K562 (cell line): ENCODE measurements around the gene BPNT1. TPM values are rescaled to one million over a fixed set of nuclear protein-coding genes. Genes with fewer than 3 reads are reported as not detected.

ENCODE experiments used
- ESRRA ChIP-seq: fragments of 450-650 bp; IDR thresholded peaks from 2 replicates; pipeline ENCODE4 v1.6.1; 2014; ENCODE audit warnings: low read depth, mild to moderate bottlenecking, moderate library complexity, borderline replicate concordance
- NKRF ChIP-seq: fragments of 450-650 bp; IDR thresholded peaks from 2 replicates; pipeline ENCODE4 v1.6.1; 2016; ENCODE audit warnings: borderline replicate concordance
- PBX2 ChIP-seq, 2 experiments: IDR thresholded peaks in 1 of 2; conservative IDR thresholded peaks in 1 of 2; 2 replicates each; pipeline ENCODE4 v1.6.1; 2016; ENCODE audit warnings: low read depth in 2 of 2, mild to moderate bottlenecking in 1 of 2, missing compliant biosample characterization in 1 of 2, missing genetic modification characterization in 1 of 2, moderate library complexity in 1 of 2
- SAFB2 ChIP-seq: fragments of 200-400 bp; formaldehyde crosslinking; IDR thresholded peaks from 2 replicates; pipeline ENCODE4 v1.6.1; 2018; ENCODE audit warnings: borderline replicate concordance, low read length, low read depth, moderate library complexity; ENCODE audit not compliant: severe bottlenecking
- TAF1 ChIP-seq: IDR thresholded peaks from 2 replicates; pipeline ENCODE4 v1.6.1; 2011; ENCODE audit warnings: mild to moderate bottlenecking, low read length, moderate library complexity; ENCODE audit not compliant: insufficient read depth, control insufficient read depth, severe bottlenecking; ENCODE audit errors: extremely low read depth
- TEAD1 ChIP-seq, 2 experiments: fragments of 450-650 bp in 1 of 2; sonication (generic) in 1 of 2; formaldehyde crosslinking; IDR thresholded peaks; 2 replicates each; pipeline versions ENCODE4 v1.4.0 to v1.8.0; 2020 to 2022; ENCODE audit warnings: mild to moderate bottlenecking in 2 of 2, missing genetic modification reagents in 1 of 2
- ZNF212 ChIP-seq: fragments of 450-650 bp; formaldehyde crosslinking; IDR thresholded peaks from 2 replicates; pipeline ENCODE4 v1.4.0; 2020; ENCODE audit warnings: mild to moderate bottlenecking
- ZNF318 ChIP-seq, 2 experiments: fragments of 450-650 bp; IDR thresholded peaks; 2 replicates each; pipeline ENCODE4 v1.6.1; 2016; ENCODE audit warnings: mild to moderate bottlenecking in 2 of 2, borderline replicate concordance in 1 of 2, low read depth in 1 of 2, moderate library complexity in 1 of 2
- polyA plus RNA-seq, 8 experiments: library from polyadenylated mRNA; depleted of rRNA in 4 of 8; stranded (reverse) in 5 of 8; unstranded in 3 of 8; fragments of >200 nt; fragmentation: Nextera tagmentation in 2 of 8; fragmentation: Illumina TruSeq in 1 of 8; extraction: Ambion mirVana in 2 of 8; extraction: Trizol in 1 of 8; gene quantifications; 2 replicates each; pipeline versions ENCODE4 v1.2.1 to v1.2.3, GENCODE V29; 2011 to 2014; ENCODE audit warnings: inconsistent platforms in 1 of 8, missing spikeins in 1 of 8
- total RNA-seq, 7 experiments: library from RNA; depleted of rRNA in 6 of 7; stranded (reverse); fragments of >200 nt in 6 of 7; fragmentation: Illumina TruSeq in 2 of 7; extraction: Trizol in 2 of 7; gene quantifications; 2 replicates each; pipeline versions ENCODE4 v1.2.1 to v1.2.3, GENCODE V29; 2011 to 2021; ENCODE audit warnings: low replicate concordance in 1 of 7
- TF ChIP-seq, protein P1 (sequence below): fragments of 450-650 bp; formaldehyde crosslinking; conservative IDR thresholded peaks from 2 replicates; pipeline ENCODE4 v1.4.0; 2022; ENCODE audit warnings: mild to moderate bottlenecking, missing genetic modification characterization

BPNT1 gene
- total and polyA plus RNA-seq, 9 of the 15 experiments (the other 6 are each of a cell fraction or from before 2014, with no cell fraction given), result 30.2 to 73.8 (median 40.5) TPM

DNA sequence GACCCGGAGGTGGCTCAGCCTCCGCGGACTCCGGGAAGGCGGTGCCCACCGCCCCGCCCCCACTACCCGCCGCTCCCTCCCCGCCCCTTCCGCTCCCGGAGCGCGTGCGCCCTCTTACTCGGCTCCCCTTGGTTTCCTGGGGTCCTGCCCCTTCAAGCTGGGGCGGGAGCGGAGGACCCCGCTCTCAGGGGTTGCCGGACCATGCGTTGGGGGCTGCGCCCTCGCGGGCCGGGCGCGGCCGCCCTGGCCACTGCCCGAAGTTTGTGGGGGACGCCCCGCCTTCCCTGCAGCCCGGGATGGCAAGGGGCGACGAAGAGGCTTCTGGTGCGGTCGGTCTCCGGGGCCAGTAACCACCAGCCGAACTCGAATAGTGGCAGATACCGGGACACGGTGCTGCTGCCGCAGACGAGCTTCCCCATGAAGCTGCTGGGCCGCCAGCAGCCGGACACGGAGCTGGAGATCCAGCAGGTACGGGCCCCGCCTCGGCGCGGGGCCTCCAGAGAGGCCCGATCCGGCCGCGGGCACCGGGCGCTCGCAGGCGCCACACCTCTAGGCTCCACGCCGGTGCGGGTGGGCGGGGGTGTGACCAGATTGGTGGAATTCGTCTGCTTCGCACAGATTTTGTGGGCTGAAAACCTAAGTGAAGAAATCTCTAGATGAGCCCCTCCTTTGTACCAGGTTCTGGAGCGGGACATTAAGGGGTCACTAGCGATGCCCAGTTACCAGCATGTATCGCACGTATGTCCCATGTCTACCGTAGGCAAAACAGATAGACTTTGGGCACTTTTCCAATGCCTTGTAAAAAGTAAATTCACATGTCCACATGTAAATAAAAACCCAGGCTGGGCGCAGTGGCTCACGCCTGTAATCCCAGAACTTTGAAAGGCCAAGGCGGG, 4.7 kb upstream of the BPNT1 start, which contains the start of gene IARS2 (continued):
- TF ChIP-seq ESRRA (0 out of 2 replicates have a peak, but pooled peaks have one; percentile 9), ZNF318 (IDR thresholded peaks at IDR 0.05; ENCODE audit: borderline replicate concordance in 1 of 2, low read depth in 1 of 2) (no peak), ZNF212 (no peak), TEAD1 (CRISPR knock-in tag; IDR thresholded peaks at IDR 0.05) (no peak; a peak in 1 of 4 replicates), NKRF (peak; percentile 87), TAF1 (peak; percentile 40), PBX2 (CRISPR knock-in tag; IDR thresholded peaks at IDR 0.05; ENCODE audit: low read depth) (no peak), PBX2 (tag; conservative IDR thresholded peaks at IDR 0.05; ENCODE audit: low read depth) (no peak), SAFB2 (no peak)
- TF ChIP-seq, protein P1, sequence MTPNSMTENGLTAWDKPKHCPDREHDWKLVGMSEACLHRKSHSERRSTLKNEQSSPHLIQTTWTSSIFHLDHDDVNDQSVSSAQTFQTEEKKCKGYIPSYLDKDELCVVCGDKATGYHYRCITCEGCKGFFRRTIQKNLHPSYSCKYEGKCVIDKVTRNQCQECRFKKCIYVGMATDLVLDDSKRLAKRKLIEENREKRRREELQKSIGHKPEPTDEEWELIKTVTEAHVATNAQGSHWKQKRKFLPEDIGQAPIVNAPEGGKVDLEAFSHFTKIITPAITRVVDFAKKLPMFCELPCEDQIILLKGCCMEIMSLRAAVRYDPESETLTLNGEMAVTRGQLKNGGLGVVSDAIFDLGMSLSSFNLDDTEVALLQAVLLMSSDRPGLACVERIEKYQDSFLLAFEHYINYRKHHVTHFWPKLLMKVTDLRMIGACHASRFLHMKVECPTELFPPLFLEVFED (CRISPR knock-in tag), result no peak
